Uterus (tissue), 2 donors: ENCODE measurements around the gene ANXA9.

Source experiments
- CTCF ChIP-seq, 4 experiments: fragments of 200-600 bp in 2 of 4; fragments of 450-650 bp in 2 of 4; sonication (generic) in 2 of 4; IDR thresholded peaks; one replicate each; pipeline ENCODE4 v1.5.1; 2016 to 2019; ENCODE audit warnings: antibody characterized with exemption in 4 of 4, mild to moderate bottlenecking in 2 of 4, moderate library complexity in 1 of 4
- POLR2A ChIP-seq, 2 donors: fragments of 450-650 bp; IDR thresholded peaks; one replicate each; pipeline ENCODE4 v1.6.1; 2016; ENCODE audit warnings: antibody characterized with exemption in 2 of 2, mild to moderate bottlenecking in 1 of 2, moderate library complexity in 1 of 2

GRCh38 chr1:150999051-150999674 is 17.1 kb downstream of the ANXA9 start:
- TF ChIP-seq CTCF (IDR thresholded peaks at IDR 0.05) (no peak), POLR2A (IDR thresholded peaks at IDR 0.05) (no peak)
